BLaER1 treated with 17β-estradiol and CSF1 and Interleukin-3, amounts not matched to agents 10 nM and 100 nM (cell line): ENCODE results near the gene ENDOU.
A peak's percentile ranks its signal among the peaks of the same experiment; 100 is the strongest.

Experiments used
- H3K27ac ChIP-seq, 11 experiments: shearing (Covaris generic); formaldehyde crosslinking; 2 replicates each; pipeline ENCODE4 v1.8.1; 2022
- H3K27me3 ChIP-seq, 11 experiments: shearing (Covaris generic); formaldehyde crosslinking; 2 replicates each; pipeline ENCODE4 v1.8.1; 2022
- H3K36me3 ChIP-seq, 11 experiments: shearing (Covaris generic); formaldehyde crosslinking; 2 replicates each; pipeline ENCODE4 v1.8.1; 2022
- H3K4me1 ChIP-seq, 10 experiments: shearing (Covaris generic); formaldehyde crosslinking; 2 replicates each; pipeline ENCODE4 v1.8.1; 2022
- H3K4me2 ChIP-seq, 11 experiments: shearing (Covaris generic); formaldehyde crosslinking; 2 replicates each; pipeline ENCODE4 v1.8.1; 2022
- H3K4me3 ChIP-seq, 10 experiments: shearing (Covaris generic); formaldehyde crosslinking; 2 replicates each; pipeline ENCODE4 v1.8.1; 2022
- H3K9ac ChIP-seq, 11 experiments: shearing (Covaris generic); formaldehyde crosslinking; 2 replicates each; pipeline ENCODE4 v1.8.1; 2022
- H3K9me3 ChIP-seq, 11 experiments: shearing (Covaris generic); formaldehyde crosslinking; replicated peaks in 1 of 11; 2 replicates each; pipeline ENCODE4 v1.8.1; 2022
- H4K20me1 ChIP-seq, 11 experiments: shearing (Covaris generic); formaldehyde crosslinking; 2 replicates each; pipeline ENCODE4 v1.8.1; 2022
- Cebpa-rat ChIP-seq, 11 experiments: shearing (Covaris generic); IDR thresholded peaks; 2 replicates each; pipeline ENCODE4 v1.8.1; 2022

The ENDOU gene

GRCh38 chr12:47753021-47754001 lies 28.0 kb upstream of the ENDOU start:
- peak overlapping the region in 10 of 11 experiments; percentile 12 to 63 (median 44); a peak in 16 of 22 replicates for H3K9ac ChIP-seq

GRCh38 chr12:47752552-47752951 lies 27.3 kb upstream of the ENDOU start:
- Histone ChIP-seq H3K36me3 (no peaks in the 10 kb centered on the region), H3K9me3 (no peaks in the 10 kb centered on the region), H3K27me3 (no peaks in the 10 kb centered on the region), H4K20me1 (peaks cover 0 to 6% (median 0%) of the 10 kb centered on the region in 11 experiments; a peak in 2 of 22 replicates), H3K4me1 (peaks cover 57 to 100% (median 92%) of the 10 kb centered on the region in 10 experiments), H3K4me2 (peak overlapping the region in 9 of 11 experiments; percentile 94 to 99 (median 97); a peak in 19 of 22 replicates), H3K27ac (peak overlapping the region in 9 of 11 experiments; percentile 24 to 81 (median 67); a peak in 11 of 22 replicates), H3K9ac (peak overlapping the region in 5 of 11 experiments; percentile 1 to 63 (median 34); a peak in 2 of 22 replicates), H3K4me3 (no peak overlapping the region)
- no peak for TF ChIP-seq Cebpa-rat (IDR thresholded peaks at IDR 0.05)

More at GRCh38 chr12:47753021-47754001, 28.0 kb upstream of the ENDOU start:
- H3K4me1 ChIP-seq: peaks cover 65 to 100% (median 94%) of the 10 kb centered on the region in 10 experiments
- peak overlapping the region in 7 of 10 experiments; percentile 3 to 47 (median 32); a peak in 11 of 20 replicates for H3K4me3 ChIP-seq
- peak overlapping the region in 10 of 11 experiments; percentile 24 to 81 (median 67); a peak in 19 of 22 replicates for H3K27ac ChIP-seq
- no peak for TF ChIP-seq Cebpa-rat (IDR thresholded peaks at IDR 0.05)
- no peaks in the 10 kb centered on the region for H3K27me3 ChIP-seq
- no peaks in the 10 kb centered on the region for H3K9me3 ChIP-seq
- H4K20me1 ChIP-seq: no peaks in the 10 kb centered on the region; a peak in 1 of 22 replicates
- H3K4me2 ChIP-seq: peak overlapping the region; percentile 94 to 100 (median 97)
- H3K36me3 ChIP-seq: no peaks in the 10 kb centered on the region

- H4K20me1 ChIP-seq: peaks cover 0 to 8% (median 0%) of the 10 kb centered on the region in 11 experiments; a peak in 2 of 22 replicates
- H3K4me3 ChIP-seq: no peak overlapping the region
- H3K36me3 ChIP-seq: no peaks in the 10 kb centered on the region
- no peaks in the 10 kb centered on the region for H3K27me3 ChIP-seq
- H3K4me2 ChIP-seq: peak overlapping the region in 9 of 11 experiments; percentile 94 to 99 (median 97); a peak in 17 of 22 replicates
- no peaks in the 10 kb centered on the region for H3K9me3 ChIP-seq
- TF ChIP-seq Cebpa-rat (IDR thresholded peaks at IDR 0.05): no peak
- peak overlapping the region in 2 of 11 experiments; percentile 1 to 63; a peak in 1 of 22 replicates for H3K9ac ChIP-seq
- peak overlapping the region in 3 of 11 experiments; percentile 69 to 81 (median 74); a peak in 3 of 22 replicates for H3K27ac ChIP-seq
- peaks cover 53 to 100% (median 92%) of the 10 kb centered on the region in 10 experiments for H3K4me1 ChIP-seq
Measured at GRCh38 chr12:47752121-47752520, 26.8 kb upstream of the ENDOU start.

GRCh38 chr12:47751561-47751960 lies 26.3 kb upstream of the ENDOU start:
- peak overlapping the region in 1 of 11 experiments; percentile 25; a peak in 2 of 22 replicates for H3K27ac ChIP-seq
- peaks cover 0 to 11% (median 0%) of the 10 kb centered on the region in 11 experiments; a peak in 3 of 22 replicates for H4K20me1 ChIP-seq
- H3K36me3 ChIP-seq: no peaks in the 10 kb centered on the region
- peaks cover 47 to 100% (median 92%) of the 10 kb centered on the region in 10 experiments for H3K4me1 ChIP-seq
- H3K27me3 ChIP-seq: no peaks in the 10 kb centered on the region
- no peak overlapping the region for H3K9ac ChIP-seq
- H3K9me3 ChIP-seq: no peaks in the 10 kb centered on the region
- H3K4me3 ChIP-seq: no peak overlapping the region
- H3K4me2 ChIP-seq: peak overlapping the region in 9 of 11 experiments; percentile 94 to 99 (median 97); a peak in 18 of 22 replicates
- TF ChIP-seq Cebpa-rat (IDR thresholded peaks at IDR 0.05): no peak

GRCh38 chr12:47750916-47751470 lies 25.7 kb upstream of the ENDOU start:
- Histone ChIP-seq H3K4me3 (no peak overlapping the region), H3K4me1 (peaks cover 41 to 100% (median 90%) of the 10 kb centered on the region in 10 experiments), H3K9ac (0 out of 22 replicates have a peak overlapping the region, but pooled peaks of 2 of the 11 experiments have one; percentile 14 to 15), H3K9me3 (no peaks in the 10 kb centered on the region), H3K4me2 (peak overlapping the region; percentile 30 to 99 (median 97); a peak in 21 of 22 replicates), H3K36me3 (no peaks in the 10 kb centered on the region), H3K27ac (peak overlapping the region in 2 of 11 experiments; percentile 8 to 25; a peak in 2 of 22 replicates), H4K20me1 (peaks cover 0 to 17% (median 0%) of the 10 kb centered on the region in 11 experiments; a peak in 3 of 22 replicates), H3K27me3 (no peaks in the 10 kb centered on the region)
- no peak for TF ChIP-seq Cebpa-rat (IDR thresholded peaks at IDR 0.05)

- H3K9me3 ChIP-seq: no peaks in the 10 kb centered on the region
- no peaks in the 10 kb centered on the region for H3K36me3 ChIP-seq
- 0 out of 22 replicates have a peak overlapping the region, but pooled peaks of 1 of the 11 experiments have one; percentile 15 for H3K9ac ChIP-seq
- H4K20me1 ChIP-seq: peaks cover 0 to 24% (median 0%) of the 10 kb centered on the region in 11 experiments; a peak in 3 of 22 replicates
- H3K4me3 ChIP-seq: no peak overlapping the region
- no peak for TF ChIP-seq Cebpa-rat (IDR thresholded peaks at IDR 0.05)
- 0 out of 22 replicates have a peak overlapping the region, but pooled peaks of 1 of the 11 experiments have one; percentile 8 for H3K27ac ChIP-seq
- peak overlapping the region; percentile 30 to 99 (median 97) for H3K4me2 ChIP-seq
- H3K4me1 ChIP-seq: peaks cover 35 to 100% (median 83%) of the 10 kb centered on the region in 10 experiments
- no peaks in the 10 kb centered on the region for H3K27me3 ChIP-seq
Measured at GRCh38 chr12:47750229-47750798, 25.0 kb upstream of the ENDOU start.

GRCh38 chr12:47748899-47749298 lies 23.6 kb upstream of the ENDOU start:
- no peak overlapping the region for H3K9ac ChIP-seq
- H3K9me3 ChIP-seq: no peaks in the 10 kb centered on the region
- H3K4me3 ChIP-seq: no peak overlapping the region
- no peaks in the 10 kb centered on the region for H3K27me3 ChIP-seq
- H4K20me1 ChIP-seq: peaks cover 0 to 29% (median 0%) of the 10 kb centered on the region in 11 experiments; a peak in 3 of 22 replicates
- H3K4me1 ChIP-seq: peaks cover 23 to 99% (median 73%) of the 10 kb centered on the region in 10 experiments
- H3K4me2 ChIP-seq: peak overlapping the region in 6 of 11 experiments; percentile 9 to 97 (median 28); a peak in 6 of 22 replicates
- H3K27ac ChIP-seq: no peak overlapping the region
- no peak for TF ChIP-seq Cebpa-rat (IDR thresholded peaks at IDR 0.05)
- H3K36me3 ChIP-seq: no peaks in the 10 kb centered on the region

- peak overlapping the region in 3 of 11 experiments; percentile 33 to 97 (median 43); a peak in 2 of 22 replicates for H3K4me2 ChIP-seq
- peaks cover 23 to 99% (median 73%) of the 10 kb centered on the region in 10 experiments for H3K4me1 ChIP-seq
- H3K36me3 ChIP-seq: no peaks in the 10 kb centered on the region
- H3K27ac ChIP-seq: no peak overlapping the region
- no peaks in the 10 kb centered on the region for H3K9me3 ChIP-seq
- H4K20me1 ChIP-seq: peaks cover 0 to 33% (median 0%) of the 10 kb centered on the region in 11 experiments; a peak in 5 of 22 replicates
- no peak overlapping the region for H3K9ac ChIP-seq
- no peaks in the 10 kb centered on the region for H3K27me3 ChIP-seq
- no peak overlapping the region for H3K4me3 ChIP-seq
- no peak for TF ChIP-seq Cebpa-rat (IDR thresholded peaks at IDR 0.05)
Measured at GRCh38 chr12:47748507-47748828, 23.2 kb upstream of the ENDOU start.
